Lower lobe of right lung (tissue), 2 donors: Measurements from ENCODE around the gene EXOC3L4. TPM values are rescaled to one million over a fixed set of nuclear protein-coding genes. Genes with fewer than 3 reads are reported as not detected.

Experiments used
- ATAC-seq, 2 donors: fragments of 200-7000 bp; cut with Tn5 transposase; one replicate each; pipeline ENCODE4 v1.9.1; 2020 to 2022; ENCODE audit warnings: mild to moderate bottlenecking in 2 of 2, moderate library complexity in 2 of 2
- DNase-seq: peaks from one replicate; pipeline ENCODE4 v3.0.0-alpha.2; 2020
- H3K27ac ChIP-seq: fragments of 200-600 bp; one replicate; pipeline ENCODE4 v1.8.0; 2022
- H3K27me3 ChIP-seq: fragments of 200-600 bp; one replicate; pipeline ENCODE4 v1.8.0; 2022; ENCODE audit warnings: low read depth
- H3K36me3 ChIP-seq: fragments of 200-600 bp; one replicate; pipeline ENCODE4 v1.8.0; 2022; ENCODE audit warnings: mild to moderate bottlenecking
- H3K4me1 ChIP-seq: fragments of 200-600 bp; one replicate; pipeline ENCODE4 v1.8.0; 2022
- H3K4me3 ChIP-seq: fragments of 200-600 bp; one replicate; pipeline ENCODE4 v1.8.0; 2022; ENCODE audit warnings: mild to moderate bottlenecking
- H3K9me3 ChIP-seq: fragments of 200-600 bp; one replicate; pipeline ENCODE4 v1.8.0; 2022
- intact Hi-C: fragments of 100-400 bp; cut with DNase I; formaldehyde crosslinking; loops from one replicate; pipeline ENCODE4 v1.11.0; 2022
- total RNA-seq: library from RNA; stranded (reverse); fragmentation: NEBNext Ultra II Directional; extraction: Animal tissue kit (Norgen Biotek cat#: 25700); gene quantifications from one replicate; pipeline ENCODE4 v1.2.1, GENCODE V29; 2021
- TF ChIP-seq, protein P1 (sequence below): fragments of 200-600 bp; IDR thresholded peaks from one replicate; pipeline ENCODE4 v1.8.0; 2022; ENCODE audit warnings: antibody characterized with exemption, mild to moderate bottlenecking
- donor health status: DM: no; HTN: yes; CAD: no; lungs with severe emphysema.

EXOC3L4 gene
- total RNA-seq, 1 donor from 2014 or later: 3.6 TPM

DNA sequence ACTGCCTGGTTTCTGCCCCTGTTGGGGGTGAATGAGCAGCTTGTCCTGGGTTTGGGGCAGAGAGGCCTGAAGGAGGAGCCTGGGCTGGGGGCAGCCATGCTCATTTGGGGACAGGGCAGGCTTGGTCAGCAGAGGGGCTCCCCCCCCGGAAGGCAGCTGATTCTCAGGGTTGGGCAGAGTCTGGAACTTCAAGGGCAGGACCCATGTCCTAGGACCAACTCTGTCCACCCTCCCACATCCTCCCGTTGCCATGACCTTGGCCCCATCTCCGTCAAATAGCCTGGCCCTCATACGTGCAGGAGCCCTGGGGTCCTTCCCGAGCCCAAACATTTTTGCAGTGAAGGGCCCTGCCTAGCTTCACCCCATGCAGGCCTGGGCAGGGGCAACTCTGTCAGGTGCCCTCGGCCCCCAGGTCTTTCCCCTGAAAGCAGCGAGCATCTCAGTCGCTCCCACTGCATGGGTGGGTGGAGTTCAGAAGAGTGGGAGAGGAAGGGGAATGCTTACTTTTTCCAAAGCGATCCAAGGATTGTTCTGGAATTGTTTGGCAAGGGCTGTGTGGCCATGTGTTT lies 61.4 kb downstream of the EXOC3L4 start:
- no peaks in the 10 kb centered on the region for H3K9me3 ChIP-seq
- DNase-seq (no peak), ATAC-seq (no peak)
- intact Hi-C loops: no loop called here
- no peaks in the 10 kb centered on the region for H3K36me3 ChIP-seq
- TF ChIP-seq, protein P1, sequence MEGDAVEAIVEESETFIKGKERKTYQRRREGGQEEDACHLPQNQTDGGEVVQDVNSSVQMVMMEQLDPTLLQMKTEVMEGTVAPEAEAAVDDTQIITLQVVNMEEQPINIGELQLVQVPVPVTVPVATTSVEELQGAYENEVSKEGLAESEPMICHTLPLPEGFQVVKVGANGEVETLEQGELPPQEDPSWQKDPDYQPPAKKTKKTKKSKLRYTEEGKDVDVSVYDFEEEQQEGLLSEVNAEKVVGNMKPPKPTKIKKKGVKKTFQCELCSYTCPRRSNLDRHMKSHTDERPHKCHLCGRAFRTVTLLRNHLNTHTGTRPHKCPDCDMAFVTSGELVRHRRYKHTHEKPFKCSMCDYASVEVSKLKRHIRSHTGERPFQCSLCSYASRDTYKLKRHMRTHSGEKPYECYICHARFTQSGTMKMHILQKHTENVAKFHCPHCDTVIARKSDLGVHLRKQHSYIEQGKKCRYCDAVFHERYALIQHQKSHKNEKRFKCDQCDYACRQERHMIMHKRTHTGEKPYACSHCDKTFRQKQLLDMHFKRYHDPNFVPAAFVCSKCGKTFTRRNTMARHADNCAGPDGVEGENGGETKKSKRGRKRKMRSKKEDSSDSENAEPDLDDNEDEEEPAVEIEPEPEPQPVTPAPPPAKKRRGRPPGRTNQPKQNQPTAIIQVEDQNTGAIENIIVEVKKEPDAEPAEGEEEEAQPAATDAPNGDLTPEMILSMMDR: no peak
- no peaks in the 10 kb centered on the region for H3K4me1 ChIP-seq
- no peaks in the 10 kb centered on the region for H3K27me3 ChIP-seq
- no peak overlapping the region for H3K4me3 ChIP-seq
- H3K27ac ChIP-seq: no peak overlapping the region

DNA sequence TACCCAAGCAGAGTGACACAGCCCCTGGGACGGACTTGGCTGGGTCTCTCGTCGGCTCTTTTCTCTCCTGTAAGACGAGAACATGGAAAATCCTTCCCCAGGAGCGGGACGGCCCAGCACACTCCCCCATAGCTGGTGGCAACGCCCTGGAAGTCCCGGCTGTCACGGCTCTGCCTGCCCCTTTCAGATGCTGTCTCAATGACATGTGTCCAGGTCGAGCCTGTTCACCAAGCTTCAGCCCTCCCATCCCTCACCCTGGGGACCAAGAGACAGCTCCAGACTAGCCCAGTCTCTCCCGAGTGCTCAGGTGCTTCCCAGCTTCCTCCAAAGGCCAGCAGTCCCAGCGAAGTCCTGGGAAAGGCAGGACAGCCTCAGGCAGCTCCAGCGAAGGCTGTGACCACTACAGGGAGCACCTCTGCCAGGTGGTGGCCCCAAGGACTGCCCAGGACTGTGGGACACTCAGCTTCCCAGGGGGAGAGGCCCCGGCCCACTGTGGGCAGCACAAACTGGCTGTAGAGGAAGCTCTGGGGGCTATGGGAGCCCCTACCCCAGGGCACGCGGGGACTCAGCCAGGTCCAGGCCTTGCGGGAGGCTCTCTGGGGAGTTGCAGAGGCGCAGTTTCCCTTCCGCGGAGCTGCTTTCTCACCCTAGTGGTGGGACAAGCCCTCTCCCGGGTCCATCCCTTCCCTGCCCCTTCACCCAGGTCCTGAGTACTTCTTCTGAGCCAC lies 62.3 kb downstream of the EXOC3L4 start:
- Histone ChIP-seq H3K4me1 (no peaks in the 10 kb centered on the region), H3K27me3 (no peaks in the 10 kb centered on the region), H3K27ac (no peak overlapping the region), H3K4me3 (no peak overlapping the region), H3K36me3 (no peaks in the 10 kb centered on the region), H3K9me3 (no peaks in the 10 kb centered on the region)
- intact Hi-C loops: no loop called here
- DNase-seq (no peak), ATAC-seq (no peak)
- TF ChIP-seq, protein P1: no peak

DNA sequence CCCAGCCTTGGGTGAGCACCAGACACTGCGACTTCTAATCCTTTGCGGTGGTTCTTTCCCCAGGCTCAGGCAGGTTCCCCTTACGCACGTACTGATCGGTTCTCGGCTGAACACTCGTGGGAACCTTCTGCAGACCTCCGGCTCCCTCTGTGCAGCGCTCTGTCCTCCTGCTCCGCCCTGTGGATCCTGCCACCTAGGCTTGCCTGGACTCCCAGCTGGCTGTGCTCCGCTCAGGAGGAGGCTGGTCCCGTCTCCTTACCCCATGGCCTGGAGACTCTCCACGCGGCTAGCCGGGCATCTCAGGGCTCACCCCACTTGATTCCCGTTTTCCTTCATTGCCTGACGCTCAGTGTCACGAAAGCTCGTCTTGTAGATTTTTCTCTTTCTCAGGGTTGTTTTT lies 63.4 kb downstream of the EXOC3L4 start:
- H3K4me1 ChIP-seq: no peaks in the 10 kb centered on the region
- H3K4me3 ChIP-seq: no peak overlapping the region
- no peaks in the 10 kb centered on the region for H3K9me3 ChIP-seq
- intact Hi-C loops: no loop called here
- TF ChIP-seq, protein P1: no peak
- ATAC-seq: peak in 1 of 2 donors; percentile 5
- H3K27me3 ChIP-seq: no peaks in the 10 kb centered on the region
- no peaks in the 10 kb centered on the region for H3K36me3 ChIP-seq
- no peak for DNase-seq
- no peak overlapping the region for H3K27ac ChIP-seq

DNA sequence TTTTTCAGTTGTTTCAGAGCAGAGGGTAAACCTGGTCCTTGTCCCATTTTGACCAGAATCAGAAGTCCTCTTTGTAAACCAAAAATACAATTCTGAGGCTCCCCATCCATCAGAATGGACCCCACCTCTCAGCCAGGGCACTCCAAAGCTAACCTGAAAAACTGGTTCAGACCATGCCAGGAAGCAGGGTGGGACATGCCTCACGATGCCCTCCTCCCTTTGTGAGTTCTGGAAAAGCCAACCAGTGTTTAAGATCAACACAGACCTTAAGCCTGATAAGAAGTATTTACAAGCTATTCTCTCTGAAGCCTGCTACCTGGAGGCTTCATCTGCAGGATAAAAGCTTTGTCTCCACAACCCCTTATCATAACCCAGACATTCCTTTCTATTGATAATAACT lies 64.2 kb downstream of the EXOC3L4 start:
- no peak for ATAC-seq
- DNase-seq: no peak
- Histone ChIP-seq H3K27ac (no peak overlapping the region), H3K9me3 (no peaks in the 10 kb centered on the region), H3K36me3 (no peaks in the 10 kb centered on the region), H3K4me3 (no peak overlapping the region), H3K4me1 (no peaks in the 10 kb centered on the region), H3K27me3 (no peaks in the 10 kb centered on the region)
- TF ChIP-seq, protein P1: no peak
- intact Hi-C loops: no loop called here

Other genes starting within 250 kb of the EXOC3L4 start
- 13.7 TPM for gene AMN, start 172.1 kb upstream of the EXOC3L4 start, total RNA-seq
- gene CDC42BPB, start 37.2 kb upstream of the EXOC3L4 start, total RNA-seq: 114 TPM
- gene LBHD2, start 10.5 kb upstream of the EXOC3L4 start, total RNA-seq: not detected
- 254 TPM for gene TNFAIP2, start 28.7 kb downstream of the EXOC3L4 start, total RNA-seq
- 266 TPM for gene EIF5, start 239.5 kb downstream of the EXOC3L4 start, total RNA-seq